HepG2 (cell line): ENCODE data around the gene PTK7. TPM values are rescaled to one million over a fixed set of nuclear protein-coding genes. Genes with fewer than 3 reads are reported as not detected.

Experiments used
- AKAP8 ChIP-seq: sonication (generic); formaldehyde crosslinking; IDR thresholded peaks from 2 replicates; pipeline ENCODE4 v1.5.1; 2020; ENCODE audit warnings: mild to moderate bottlenecking, missing genetic modification reagents
- ARHGAP35 ChIP-seq: sonication (generic); formaldehyde crosslinking; IDR thresholded peaks from 2 replicates; pipeline ENCODE4 v1.9.0; 2022; ENCODE audit warnings: mild to moderate bottlenecking, inconsistent platforms, moderate library complexity, missing genetic modification reagents, borderline replicate concordance
- ATF3 ChIP-seq: sonication (generic); formaldehyde crosslinking; IDR thresholded peaks from 2 replicates; pipeline ENCODE4 v1.4.0; 2020; ENCODE audit warnings: missing genetic modification reagents
- ELF4 ChIP-seq: sonication (generic); formaldehyde crosslinking; IDR thresholded peaks from 2 replicates; pipeline ENCODE4 v1.5.0; 2020; ENCODE audit warnings: missing genetic modification reagents, mild to moderate bottlenecking, moderate library complexity, borderline replicate concordance
- NFIC ChIP-seq: IDR thresholded peaks from 2 replicates; pipeline ENCODE4 v1.6.1; 2012; ENCODE audit warnings: mild to moderate bottlenecking, low read length, inconsistent platforms
- NR1H2 ChIP-seq: sonication (generic); formaldehyde crosslinking; IDR thresholded peaks from 2 replicates; pipeline ENCODE4 v1.8.1; 2022; ENCODE audit warnings: low read depth, missing genetic modification reagents, borderline replicate concordance
- NR2F6 ChIP-seq, 2 experiments: IDR thresholded peaks; 2 replicates each; pipeline ENCODE4 v1.6.1; 2016; ENCODE audit warnings: antibody characterized with exemption in 1 of 2, mild to moderate bottlenecking in 1 of 2
- ONECUT2 ChIP-seq: sonication (generic); formaldehyde crosslinking; IDR thresholded peaks from 2 replicates; pipeline ENCODE4 v1.4.0; 2020; ENCODE audit warnings: missing genetic modification reagents
- PAWR ChIP-seq: sonication (generic); formaldehyde crosslinking; IDR thresholded peaks from 2 replicates; pipeline ENCODE4 v1.4.0; 2020; ENCODE audit warnings: missing genetic modification reagents, mild to moderate bottlenecking, borderline replicate concordance
- PBX2 ChIP-seq: IDR thresholded peaks from 2 replicates; pipeline ENCODE4 v1.6.1; 2016; ENCODE audit warnings: control low read depth
- PHF8 ChIP-seq: sonication (generic); formaldehyde crosslinking; IDR thresholded peaks from 2 replicates; pipeline ENCODE4 v1.5.0; 2020; ENCODE audit warnings: missing genetic modification reagents
- POLR2A ChIP-seq, 2 experiments: IDR thresholded peaks; 2 replicates each; pipeline ENCODE4 v1.6.1; 2011; ENCODE audit warnings: low read depth in 2 of 2, low read length in 2 of 2, mild to moderate bottlenecking in 1 of 2, moderate library complexity in 1 of 2; ENCODE audit not compliant: insufficient read depth in 1 of 2
- RBFOX2 ChIP-seq: fragments of 200-400 bp; formaldehyde crosslinking; IDR thresholded peaks from 2 replicates; pipeline ENCODE4 v1.6.1; 2017; ENCODE audit warnings: low read depth, mild to moderate bottlenecking, low read length
- SIX1 ChIP-seq: sonication (generic); formaldehyde crosslinking; IDR thresholded peaks from 2 replicates; pipeline ENCODE4 v1.4.0; 2020; ENCODE audit warnings: missing genetic modification reagents, borderline replicate concordance
- SKIL ChIP-seq: sonication (generic); formaldehyde crosslinking; IDR thresholded peaks from 2 replicates; pipeline ENCODE4 v1.8.0; 2022; ENCODE audit warnings: missing genetic modification reagents, mild to moderate bottlenecking, moderate library complexity, borderline replicate concordance
- SOX5 ChIP-seq: IDR thresholded peaks from 2 replicates; pipeline ENCODE4 v1.6.1; 2016; ENCODE audit warnings: borderline replicate concordance
- SP4 ChIP-seq: sonication (generic); formaldehyde crosslinking; IDR thresholded peaks from 2 replicates; pipeline ENCODE4 v1.8.1; 2023; ENCODE audit warnings: mild to moderate bottlenecking, missing genetic modification reagents
- ZBTB42 ChIP-seq: sonication (generic); formaldehyde crosslinking; IDR thresholded peaks from 2 replicates; pipeline ENCODE4 v1.5.0; 2020; ENCODE audit warnings: mild to moderate bottlenecking, missing genetic modification reagents
- ZNF234 ChIP-seq: sonication (generic); formaldehyde crosslinking; conservative IDR thresholded peaks from 2 replicates; pipeline ENCODE4 v1.5.1; 2020; ENCODE audit warnings: mild to moderate bottlenecking, missing genetic modification reagents
- ZNF331 ChIP-seq: sonication (generic); formaldehyde crosslinking; IDR thresholded peaks from 2 replicates; pipeline ENCODE4 v1.4.0; 2020; ENCODE audit warnings: missing genetic modification reagents
- ZNF432 ChIP-seq: sonication (generic); formaldehyde crosslinking; IDR thresholded peaks from 2 replicates; pipeline ENCODE4 v1.5.0; 2020; ENCODE audit warnings: missing genetic modification reagents, mild to moderate bottlenecking, borderline replicate concordance
- ZNF672 ChIP-seq: sonication (generic); formaldehyde crosslinking; IDR thresholded peaks from 2 replicates; pipeline ENCODE4 v1.8.1; 2022; ENCODE audit warnings: missing genetic modification reagents
- ZNF800 ChIP-seq: sonication (generic); formaldehyde crosslinking; IDR thresholded peaks from 2 replicates; pipeline ENCODE4 v1.4.0; 2020; ENCODE audit warnings: missing genetic modification reagents
- ZSCAN25 ChIP-seq: sonication (generic); formaldehyde crosslinking; IDR thresholded peaks from 2 replicates; pipeline ENCODE4 v1.8.0; 2022; ENCODE audit warnings: mild to moderate bottlenecking, missing genetic modification reagents
- polyA plus RNA-seq, 8 experiments: library from polyadenylated mRNA; depleted of rRNA in 3 of 8; stranded (reverse) in 7 of 8; unstranded in 1 of 8; fragments of >200 nt; fragmentation: Illumina TruSeq in 4 of 8; extraction: Trizol in 4 of 8; gene quantifications; 2 replicates each; pipeline versions ENCODE4 v1.2.1 to v1.2.3, GENCODE V29; 2011 to 2016; ENCODE audit warnings: low read depth in 4 of 8, missing spikeins in 1 of 8, mixed read lengths in 1 of 8; ENCODE audit not compliant: insufficient read depth in 1 of 8
- total RNA-seq, 5 experiments: library from RNA; depleted of rRNA; stranded (reverse); fragments of >200 nt; fragmentation: Illumina TruSeq; extraction: Trizol; gene quantifications; 2 replicates each; pipeline ENCODE4 v1.2.3, GENCODE V29; 2016; ENCODE audit warnings: low read depth in 1 of 5

PTK7 gene
- total and polyA plus RNA-seq, 2 of the 13 experiments (the other 11 are each of a cell fraction or from before 2014, with no cell fraction given), result 98.5 to 99.8 TPM

GRCh38 chr6:43170417-43170930, 94.4 kb downstream of the PTK7 start (continued):
- TF ChIP-seq ELF4 (no peak), ZBTB42 (CRISPR knock-in tag) (no peak; the same call in 1 of the 2 replicates), SOX5 (CRISPR knock-in tag) (no peak), POLR2A (IDR thresholded peaks at IDR 0.05; ENCODE audit: insufficient read depth in 1 of 2, low read depth in 2 of 2, low read length in 2 of 2) (no peak), NR2F6 (IDR thresholded peaks at IDR 0.05) (no peak), NR2F6 (CRISPR knock-in tag; IDR thresholded peaks at IDR 0.05) (0 out of 2 replicates have a peak, but pooled peaks have one; percentile 7), AKAP8 (CRISPR knock-in tag) (no peak), ARHGAP35 (CRISPR knock-in tag) (0 out of 2 replicates have a peak, but pooled peaks have one; percentile 7), ONECUT2 (CRISPR knock-in tag) (peak; percentile 68; the same call in 1 of the 2 replicates), SIX1 (CRISPR knock-in tag) (no peak), PBX2 (CRISPR knock-in tag) (no peak), SKIL (CRISPR knock-in tag) (no peak), ZNF800 (CRISPR knock-in tag) (no peak), NFIC (no peak), ATF3 (CRISPR knock-in tag) (no peak), PHF8 (CRISPR knock-in tag) (peak; percentile 63; the same call in 1 of the 2 replicates), ZNF432 (CRISPR knock-in tag) (no peak), PAWR (CRISPR knock-in tag) (no peak), ZNF331 (CRISPR knock-in tag) (no peak; the same call in 1 of the 2 replicates), ZSCAN25 (CRISPR knock-in tag) (no peak), SP4 (CRISPR knock-in tag) (no peak), ZNF672 (no peak), NR1H2 (no peak), RBFOX2 (no peak), ZNF234 (no peak)
